DOHH2 (cell line): Measurements from ENCODE around the gene NKD1.

ENCODE experiments used
- H3F3A ChIP-seq: fragments of 200-600 bp; sonication (generic), shearing (Covaris generic); 2 replicates; pipeline ENCODE4 v1.6.0; 2016; ENCODE audit warnings: antibody characterized with exemption, mild to moderate bottlenecking; ENCODE audit not compliant: control insufficient read depth, insufficient read depth
- H3K27ac ChIP-seq: fragments of 200-600 bp; sonication (generic); 2 replicates; pipeline ENCODE4 v1.5.1; 2014; ENCODE audit warnings: low read depth, mild to moderate bottlenecking, low read length, moderate library complexity
- H3K27me3 ChIP-seq: fragments of 200-600 bp; sonication (generic); 2 replicates; pipeline ENCODE4 v1.6.1; 2014; ENCODE audit warnings: mild to moderate bottlenecking, low read length, mixed read lengths; ENCODE audit not compliant: control insufficient read depth
- H3K36me3 ChIP-seq: fragments of 200-600 bp; sonication (generic); 2 replicates; pipeline ENCODE4 v1.6.1; 2014; ENCODE audit warnings: mild to moderate bottlenecking, low read length, moderate library complexity, mixed read lengths; ENCODE audit not compliant: control insufficient read depth
- H3K4me1 ChIP-seq: fragments of 200-600 bp; sonication (generic); 2 replicates; pipeline ENCODE4 v1.6.1; 2014; ENCODE audit warnings: mild to moderate bottlenecking, low read length, mixed read lengths; ENCODE audit not compliant: control insufficient read depth
- H3K4me2 ChIP-seq: fragments of 200-600 bp; sonication (generic); 2 replicates; pipeline ENCODE4 v1.6.0; 2014; ENCODE audit warnings: mild to moderate bottlenecking, low read length, moderate library complexity
- H3K4me3 ChIP-seq: fragments of 200-600 bp; sonication (generic); 2 replicates; pipeline ENCODE4 v1.5.1; 2014; ENCODE audit warnings: mild to moderate bottlenecking, low read length, mixed read lengths
- H3K79me2 ChIP-seq: fragments of 200-600 bp; sonication (generic); 2 replicates; pipeline ENCODE4 v1.6.1; 2014; ENCODE audit warnings: mild to moderate bottlenecking, low read length, mixed read lengths; ENCODE audit not compliant: control insufficient read depth
- H3K9me2 ChIP-seq: fragments of 200-600 bp; sonication (generic); replicated peaks from 2 replicates; pipeline ENCODE4 v1.6.1; 2014; ENCODE audit warnings: mild to moderate bottlenecking, low read length, mixed read lengths; ENCODE audit not compliant: control insufficient read depth
- H3K9me3 ChIP-seq: fragments of 200-600 bp; sonication (generic); 2 replicates; pipeline ENCODE4 v1.6.1; 2014; ENCODE audit warnings: antibody characterized with exemption, low read length, mixed read lengths; ENCODE audit not compliant: control insufficient read depth, insufficient read depth
- H4K20me1 ChIP-seq: fragments of 200-600 bp; sonication (generic); 2 replicates; pipeline ENCODE4 v1.6.0; 2014; ENCODE audit warnings: low read depth, mild to moderate bottlenecking, antibody characterized with exemption, low read length, moderate library complexity; ENCODE audit not compliant: control insufficient read depth, insufficient read depth
- CTCF ChIP-seq: fragments of 200-600 bp; sonication (generic); IDR thresholded peaks from one replicate; pipeline ENCODE4 v1.5.1; 2014; ENCODE audit warnings: antibody characterized with exemption, mild to moderate bottlenecking, low read depth, low read length; ENCODE audit not compliant: poor library complexity, severe bottlenecking
- EZH2phosphoT487 ChIP-seq: fragments of 200-600 bp; sonication (generic); IDR thresholded peaks from 2 replicates; pipeline ENCODE4 v1.6.1; 2017; ENCODE audit warnings: borderline replicate concordance, mild to moderate bottlenecking, antibody characterized with exemption, low read length, moderate library complexity, mixed read lengths

NKD1 gene

DNA sequence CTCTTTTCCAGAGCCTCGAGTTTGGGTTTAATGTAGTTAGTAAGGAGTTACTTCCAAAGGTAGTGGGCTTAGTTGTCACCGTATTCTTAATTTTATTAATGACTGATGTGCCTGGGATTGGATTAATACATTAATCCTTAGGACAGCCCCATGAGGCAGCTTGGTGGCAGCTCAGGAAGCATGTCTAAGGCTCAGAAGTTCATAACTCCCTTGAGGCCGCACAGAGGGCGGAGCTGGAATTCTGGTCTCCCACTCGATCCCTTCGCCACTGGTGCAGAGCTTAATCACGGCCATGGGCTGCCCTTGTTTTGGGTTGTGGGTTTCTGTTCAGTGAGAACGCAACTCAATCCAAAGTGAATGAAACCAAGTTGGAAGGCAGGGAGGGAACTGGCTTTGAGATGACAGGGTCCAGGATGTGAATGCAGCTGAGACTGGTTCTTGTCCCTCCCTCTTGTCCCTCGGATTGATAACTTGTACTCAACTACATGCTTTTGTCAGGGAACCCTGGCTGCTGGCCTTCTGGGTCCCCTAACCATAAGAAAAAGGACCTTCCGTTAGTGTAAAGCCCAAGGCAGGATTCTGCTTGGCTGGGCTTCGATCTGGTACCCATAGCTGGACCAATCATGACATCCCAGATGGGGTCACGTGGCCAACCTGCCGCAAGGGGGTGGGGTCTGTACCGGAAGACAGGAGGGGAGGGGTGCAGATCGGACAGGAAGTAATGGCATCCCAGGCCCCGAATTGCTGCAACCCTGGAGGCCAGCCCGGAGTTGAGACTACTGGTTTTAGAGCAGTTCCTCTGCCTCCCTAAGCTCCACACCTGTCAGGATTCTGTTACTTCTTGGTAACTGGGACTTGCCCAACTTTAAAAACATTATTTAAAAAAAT is 87.6 kb downstream of the NKD1 start:
- Histone ChIP-seq H3K79me2 (no peaks in the 10 kb centered on the region), H3K36me3 (no peaks in the 10 kb centered on the region), H3K27ac (no peak overlapping the region), H3F3A (no peaks in the 10 kb centered on the region), H3K9me3 (no peaks in the 10 kb centered on the region), H3K27me3 (no peaks in the 10 kb centered on the region), H3K4me3 (no peak overlapping the region), H3K4me1 (no peaks in the 10 kb centered on the region), H4K20me1 (no peaks in the 10 kb centered on the region), H3K4me2 (no peak overlapping the region), H3K9me2 (no peaks in the 10 kb centered on the region)
- TF ChIP-seq CTCF (no peak), EZH2phosphoT487 (no peak)

GRCh38 chr16:50636753-50637374 is 88.7 kb downstream of the NKD1 start:
- H3K27ac ChIP-seq, result no peak overlapping the region
- TF ChIP-seq CTCF, result no peak
- no peak for TF ChIP-seq EZH2phosphoT487
- no peaks in the 10 kb centered on the region for H3K4me1 ChIP-seq
- H3K4me3 ChIP-seq, result no peak overlapping the region
- no peaks in the 10 kb centered on the region for H3F3A ChIP-seq
- no peaks in the 10 kb centered on the region for H3K9me2 ChIP-seq
- H3K27me3 ChIP-seq, result no peaks in the 10 kb centered on the region; the same call in 1 of the 2 replicates
- no peaks in the 10 kb centered on the region for H4K20me1 ChIP-seq
- H3K4me2 ChIP-seq, result no peak overlapping the region
- no peaks in the 10 kb centered on the region for H3K79me2 ChIP-seq
- H3K36me3 ChIP-seq, result no peaks in the 10 kb centered on the region
- no peaks in the 10 kb centered on the region for H3K9me3 ChIP-seq

DNA sequence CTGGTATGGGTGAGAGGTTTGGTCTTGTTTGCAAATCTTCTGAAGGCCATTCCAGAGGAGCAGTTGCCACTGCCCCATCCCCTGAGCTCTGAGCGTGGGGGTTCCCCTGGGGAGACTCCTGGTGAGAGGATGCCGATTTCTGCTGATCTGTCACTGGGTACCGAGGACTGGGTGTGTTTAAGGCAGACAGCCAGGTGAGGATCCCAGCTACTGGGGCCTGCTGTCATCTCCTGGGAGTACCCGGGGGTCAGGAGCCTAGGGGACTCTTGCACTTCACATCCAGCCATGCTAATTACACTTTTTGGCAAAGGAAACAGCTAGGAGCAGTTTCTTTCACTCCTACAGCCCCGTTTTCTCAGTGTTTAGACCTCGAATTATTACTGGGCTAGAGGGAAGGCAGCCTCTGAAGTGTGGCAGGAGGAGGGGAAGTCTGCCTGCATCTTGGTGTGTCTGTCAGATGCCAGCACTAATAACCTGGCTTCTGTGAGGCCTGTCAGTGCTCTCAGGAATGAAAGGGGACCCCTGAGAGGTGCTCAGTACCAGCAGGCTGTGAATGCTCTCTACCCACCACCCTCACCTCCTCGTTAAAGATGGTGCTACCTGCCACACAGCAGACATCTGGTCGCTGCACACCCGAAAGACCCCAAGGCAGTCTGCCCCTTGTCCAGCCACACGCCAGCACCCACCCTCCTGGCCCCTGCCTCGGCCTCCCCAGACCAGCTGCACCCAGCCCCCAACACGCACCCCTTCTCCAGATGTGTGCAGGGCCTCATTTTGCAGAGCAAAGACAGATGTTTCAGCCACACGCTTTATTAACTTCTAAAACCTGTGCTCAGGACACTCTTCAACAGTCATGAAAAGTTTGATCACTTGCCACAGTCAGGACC is 89.8 kb downstream of the NKD1 start:
- Histone ChIP-seq H3K27ac (no peak overlapping the region), H3K9me2 (no peaks in the 10 kb centered on the region), H3K4me3 (no peak overlapping the region), H3F3A (no peaks in the 10 kb centered on the region), H3K4me2 (no peak overlapping the region), H3K4me1 (no peaks in the 10 kb centered on the region), H3K79me2 (no peaks in the 10 kb centered on the region), H4K20me1 (no peaks in the 10 kb centered on the region), H3K36me3 (no peaks in the 10 kb centered on the region), H3K27me3 (no peaks in the 10 kb centered on the region; the same call in 1 of the 2 replicates), H3K9me3 (no peaks in the 10 kb centered on the region)
- TF ChIP-seq CTCF (no peak), EZH2phosphoT487 (no peak)
